Smooth muscle cell (in vitro differentiated cells): ENCODE results near the gene MAN1C1. TPM values are rescaled to one million over a fixed set of nuclear protein-coding genes. Genes with fewer than 3 reads are reported as not detected.

Source experiments
- DNase-seq: peaks from one replicate; lab custom pipeline; 2025; ENCODE audit not compliant: unreplicated experiment; lab: John Stamatoyannopoulos, UW
- H2AFZ ChIP-seq: fragments of 200-600 bp; sonication (generic); 2 replicates; pipeline ENCODE4 v1.6.0; 2016; ENCODE audit warnings: antibody characterized with exemption, low read depth, mild to moderate bottlenecking
- H3F3A ChIP-seq: fragments of 200-600 bp; sonication (generic); 2 replicates; pipeline ENCODE4 v1.6.0; 2017; ENCODE audit warnings: antibody characterized with exemption, low read depth
- H3K27ac ChIP-seq: fragments of 200-600 bp; sonication (generic); 2 replicates; pipeline ENCODE4 v1.5.1; 2016; ENCODE audit warnings: low read depth, mild to moderate bottlenecking
- H3K27me3 ChIP-seq: fragments of 200-600 bp; sonication (generic); 2 replicates; pipeline ENCODE4 v1.6.1; 2016; ENCODE audit warnings: low read depth, mild to moderate bottlenecking
- H3K36me3 ChIP-seq: fragments of 200-600 bp; sonication (generic); 2 replicates; pipeline ENCODE4 v1.5.1; 2016; ENCODE audit warnings: low read depth
- H3K4me1 ChIP-seq: fragments of 200-600 bp; sonication (generic); 2 replicates; pipeline ENCODE4 v1.5.1; 2016; ENCODE audit warnings: low read depth
- H3K4me2 ChIP-seq: fragments of 200-600 bp; sonication (generic); 2 replicates; pipeline ENCODE4 v1.6.0; 2016; ENCODE audit warnings: mild to moderate bottlenecking
- H3K4me3 ChIP-seq: fragments of 200-600 bp; sonication (generic); 2 replicates; pipeline ENCODE4 v1.5.1; 2016; ENCODE audit warnings: mild to moderate bottlenecking
- H3K79me2 ChIP-seq: fragments of 200-600 bp; sonication (generic); 2 replicates; pipeline ENCODE4 v1.6.0; 2016; ENCODE audit warnings: low read depth, mild to moderate bottlenecking
- H3K9ac ChIP-seq: fragments of 200-600 bp; sonication (generic); 2 replicates; pipeline ENCODE4 v1.6.0; 2016; ENCODE audit warnings: low read depth
- H3K9me3 ChIP-seq: fragments of 200-600 bp; sonication (generic); replicated peaks from 2 replicates; pipeline ENCODE4 v1.5.1; 2016; ENCODE audit warnings: low read depth
- H4K20me1 ChIP-seq: fragments of 200-600 bp; sonication (generic); 2 replicates; pipeline ENCODE4 v1.6.0; 2016; ENCODE audit warnings: low read depth
- CTCF ChIP-seq: fragments of 200-600 bp; sonication (generic); IDR thresholded peaks from 2 replicates; pipeline ENCODE4 v1.5.1; 2017; ENCODE audit warnings: borderline replicate concordance, mild to moderate bottlenecking, antibody characterized with exemption; ENCODE audit not compliant: insufficient read depth, poor library complexity, severe bottlenecking
- WGBS: methylation state at CpG from one replicate; pipeline ENCODE4 v1.1.7; 2016; ENCODE audit warnings: low lambda C conversion rate; 5-methylcytosine and 5-hydroxymethylcytosine counted together
- polyA plus RNA-seq: library from polyadenylated mRNA; unstranded; fragments of >200 nt; fragmentation: Nextera tagmentation; extraction: Ambion mirVana; gene quantifications from 2 replicates; pipeline ENCODE4 v1.2.1, GENCODE V29; 2016
- total RNA-seq: library from RNA; depleted of rRNA; stranded (reverse); fragments of >200 nt; gene quantifications from 2 replicates; pipeline ENCODE4 v1.2.3, GENCODE V29; 2014

The MAN1C1 gene
- total and polyA plus RNA-seq, 2 experiments from 2014 or later: 4.4 to 10.5 TPM

GRCh38 chr1:25770541-25771220 lies 154.1 kb downstream of the MAN1C1 start:
- no peak overlapping the region for H3K9ac ChIP-seq
- H3F3A ChIP-seq: peaks cover 10% of the 10 kb centered on the region
- H2AFZ ChIP-seq: no peak overlapping the region
- H3K27ac ChIP-seq: no peak overlapping the region
- H3K79me2 ChIP-seq: no peaks in the 10 kb centered on the region
- no peak for DNase-seq
- no peaks in the 10 kb centered on the region for H3K27me3 ChIP-seq
- no peak for TF ChIP-seq CTCF
- no peaks in the 10 kb centered on the region for H3K36me3 ChIP-seq
- H4K20me1 ChIP-seq: no peaks in the 10 kb centered on the region
- 52% methylated on average over 12 of the region's 14 CpGs for WGBS
- H3K9me3 ChIP-seq: no peaks in the 10 kb centered on the region
- peaks cover 25% of the 10 kb centered on the region for H3K4me1 ChIP-seq
- peak overlapping the region; percentile 42 for H3K4me2 ChIP-seq
- no peak overlapping the region for H3K4me3 ChIP-seq

- peak overlapping the region; percentile 42 for H3K4me2 ChIP-seq
- no peaks in the 10 kb centered on the region for H4K20me1 ChIP-seq
- H3K4me1 ChIP-seq: peaks cover 19% of the 10 kb centered on the region
- WGBS: 43% methylated on average over 34 of the region's 34 CpGs
- no peaks in the 10 kb centered on the region for H3K9me3 ChIP-seq
- H2AFZ ChIP-seq: no peak overlapping the region
- TF ChIP-seq CTCF: no peak
- H3K79me2 ChIP-seq: no peaks in the 10 kb centered on the region
- H3F3A ChIP-seq: peaks cover 10% of the 10 kb centered on the region
- DNase-seq: peak; percentile 8
- H3K4me3 ChIP-seq: no peak overlapping the region
- no peaks in the 10 kb centered on the region for H3K27me3 ChIP-seq
- H3K27ac ChIP-seq: no peak overlapping the region
- no peak overlapping the region for H3K9ac ChIP-seq
- H3K36me3 ChIP-seq: no peaks in the 10 kb centered on the region
Measured at GRCh38 chr1:25771221-25772114, 154.9 kb downstream of the MAN1C1 start.

GRCh38 chr1:25772164-25772563 lies 155.6 kb downstream of the MAN1C1 start:
- 100% methylated on average over 5 of the region's 5 CpGs for whole genome bisulfite sequencing
- H3K79me2 ChIP-seq: no peaks in the 10 kb centered on the region
- H3K27ac ChIP-seq: no peak overlapping the region
- no peak overlapping the region for H3K4me3 ChIP-seq
- no peak overlapping the region for H2AFZ ChIP-seq
- no peak for DNase-seq
- H3K9ac ChIP-seq: no peak overlapping the region
- no peaks in the 10 kb centered on the region for H3K27me3 ChIP-seq
- no peak for TF ChIP-seq CTCF
- H3K4me2 ChIP-seq: no peak overlapping the region
- peaks cover 19% of the 10 kb centered on the region for H3K4me1 ChIP-seq
- no peaks in the 10 kb centered on the region for H3K9me3 ChIP-seq
- no peaks in the 10 kb centered on the region for H4K20me1 ChIP-seq
- H3F3A ChIP-seq: peaks cover 10% of the 10 kb centered on the region
- no peaks in the 10 kb centered on the region for H3K36me3 ChIP-seq
